ENCODE results near the gene CARNS1. TPM values are rescaled to one million over a fixed set of nuclear protein-coding genes. Genes with fewer than 3 reads are reported as not detected.

CARNS1 gene
- total RNA-seq, 6 experiments from 2014 or later, result 0.05 to 0.14 (median 0.06) TPM; not detected in 1

GRCh38 chr11:67411785-67412152 is 3.7 kb upstream of the CARNS1 start:
- no peak for DNase-seq
- TF ChIP-seq, protein P1, sequence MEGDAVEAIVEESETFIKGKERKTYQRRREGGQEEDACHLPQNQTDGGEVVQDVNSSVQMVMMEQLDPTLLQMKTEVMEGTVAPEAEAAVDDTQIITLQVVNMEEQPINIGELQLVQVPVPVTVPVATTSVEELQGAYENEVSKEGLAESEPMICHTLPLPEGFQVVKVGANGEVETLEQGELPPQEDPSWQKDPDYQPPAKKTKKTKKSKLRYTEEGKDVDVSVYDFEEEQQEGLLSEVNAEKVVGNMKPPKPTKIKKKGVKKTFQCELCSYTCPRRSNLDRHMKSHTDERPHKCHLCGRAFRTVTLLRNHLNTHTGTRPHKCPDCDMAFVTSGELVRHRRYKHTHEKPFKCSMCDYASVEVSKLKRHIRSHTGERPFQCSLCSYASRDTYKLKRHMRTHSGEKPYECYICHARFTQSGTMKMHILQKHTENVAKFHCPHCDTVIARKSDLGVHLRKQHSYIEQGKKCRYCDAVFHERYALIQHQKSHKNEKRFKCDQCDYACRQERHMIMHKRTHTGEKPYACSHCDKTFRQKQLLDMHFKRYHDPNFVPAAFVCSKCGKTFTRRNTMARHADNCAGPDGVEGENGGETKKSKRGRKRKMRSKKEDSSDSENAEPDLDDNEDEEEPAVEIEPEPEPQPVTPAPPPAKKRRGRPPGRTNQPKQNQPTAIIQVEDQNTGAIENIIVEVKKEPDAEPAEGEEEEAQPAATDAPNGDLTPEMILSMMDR (IDR thresholded peaks at IDR 0.05), result no peak
- H3K9me3 Mint-ChIP-seq, result no peaks in the 10 kb centered on the region
- H3K36me3 Mint-ChIP-seq (ENCODE audit: low read depth), result no peaks in the 10 kb centered on the region
- peaks cover 32% of the 10 kb centered on the region for H3K27me3 Mint-ChIP-seq (ENCODE audit: insufficient read depth)
- H3K4me3 Mint-ChIP-seq, result no peak overlapping the region
- no peaks in the 10 kb centered on the region for H3K4me1 Mint-ChIP-seq (ENCODE audit: low read depth)
- no peak overlapping the region for H3K27ac Mint-ChIP-seq

GRCh38 chr11:67412495-67413179 is 2.8 kb upstream of the CARNS1 start:
- DNase-seq, result no peak
- H3K27ac Mint-ChIP-seq, result no peak overlapping the region

DNA sequence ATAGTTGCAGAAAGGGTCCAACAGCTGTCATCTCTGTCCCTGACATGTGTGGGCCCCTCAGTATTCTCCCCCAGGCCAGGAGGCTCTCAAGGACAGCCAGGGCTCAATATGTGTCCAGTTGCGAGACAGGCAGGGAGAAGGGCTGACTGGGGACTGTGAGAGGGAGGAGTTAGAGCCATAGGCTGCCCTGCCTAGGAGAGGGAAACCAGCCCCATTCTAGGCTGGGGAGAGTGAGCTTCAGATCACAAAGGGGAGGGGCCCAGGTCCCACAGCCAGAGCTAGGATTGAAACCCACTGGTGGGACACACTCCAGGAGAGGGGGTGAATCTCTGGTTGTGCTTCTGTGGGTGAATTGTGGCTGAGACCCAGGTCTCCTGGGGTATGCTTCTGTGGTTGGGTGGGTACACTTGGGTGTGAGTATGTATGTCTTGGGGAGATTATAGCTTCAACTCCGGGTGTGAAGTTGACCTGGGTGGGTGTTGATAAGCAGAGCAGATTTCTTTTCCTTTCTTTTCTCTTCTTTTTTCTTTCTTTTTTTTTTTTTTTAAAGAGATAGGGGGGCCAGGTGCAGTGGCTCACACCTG is 2.1 kb upstream of the CARNS1 start:
- peaks cover 23% of the 10 kb centered on the region for H3K27me3 Mint-ChIP-seq (ENCODE audit: insufficient read depth)
- H3K4me1 Mint-ChIP-seq (ENCODE audit: low read depth), result no peaks in the 10 kb centered on the region
- H3K27ac Mint-ChIP-seq, result no peak overlapping the region

More at GRCh38 chr11:67412495-67413179, 2.8 kb upstream of the CARNS1 start:
- peaks cover 26% of the 10 kb centered on the region for H3K27me3 Mint-ChIP-seq (ENCODE audit: insufficient read depth)
- no peak overlapping the region for H3K4me3 Mint-ChIP-seq
- H3K4me1 Mint-ChIP-seq (ENCODE audit: low read depth), result no peaks in the 10 kb centered on the region
- TF ChIP-seq, protein P1 (IDR thresholded peaks at IDR 0.05), result no peak
- no peaks in the 10 kb centered on the region for H3K9me3 Mint-ChIP-seq
- no peaks in the 10 kb centered on the region for H3K36me3 Mint-ChIP-seq (ENCODE audit: low read depth)

GRCh38 chr11:67416416-67417335 is 1.2 kb downstream of the CARNS1 start:
- Mint-ChIP-seq H3K4me3 (no peak overlapping the region), H3K27ac (no peak overlapping the region)

More for the DNA sequence above, 2.1 kb upstream of the CARNS1 start:
- Mint-ChIP-seq H3K36me3 (ENCODE audit: low read depth) (no peaks in the 10 kb centered on the region), H3K9me3 (no peaks in the 10 kb centered on the region), H3K4me3 (no peak overlapping the region)
- TF ChIP-seq, protein P1 (IDR thresholded peaks at IDR 0.05), result no peak
- DNase-seq, result no peak

GRCh38 chr11:67417425-67417824 is 1.9 kb downstream of the CARNS1 start:
- Mint-ChIP-seq H3K9me3 (no peaks in the 10 kb centered on the region), H3K4me1 (ENCODE audit: low read depth) (no peaks in the 10 kb centered on the region), H3K27me3 (ENCODE audit: insufficient read depth) (peaks cover 13% of the 10 kb centered on the region), H3K27ac (no peak overlapping the region), H3K4me3 (no peak overlapping the region), H3K36me3 (ENCODE audit: low read depth) (no peaks in the 10 kb centered on the region)
- TF ChIP-seq, protein P1 (IDR thresholded peaks at IDR 0.05), result no peak
- no peak for DNase-seq

More at GRCh38 chr11:67416416-67417335, 1.2 kb downstream of the CARNS1 start:
- no peak for DNase-seq
- H3K36me3 Mint-ChIP-seq (ENCODE audit: low read depth), result no peaks in the 10 kb centered on the region
- no peaks in the 10 kb centered on the region for H3K9me3 Mint-ChIP-seq
- H3K27me3 Mint-ChIP-seq (ENCODE audit: insufficient read depth), result peaks cover 17% of the 10 kb centered on the region
- TF ChIP-seq, protein P1 (IDR thresholded peaks at IDR 0.05), result no peak
- H3K4me1 Mint-ChIP-seq (ENCODE audit: low read depth), result no peaks in the 10 kb centered on the region
